GM12878 (cell line): ENCODE data around the gene USF1. TPM values are rescaled to one million over a fixed set of nuclear protein-coding genes. Genes with fewer than 3 reads are reported as not detected.

Experiments used
- ASH2L ChIP-seq: fragments of 300-600, 200-600 bp; sonication (generic); IDR thresholded peaks from 2 replicates; pipeline ENCODE4 v1.6.1; 2017; ENCODE audit warnings: low read depth, mild to moderate bottlenecking, borderline replicate concordance
- CHD2 ChIP-seq: IDR thresholded peaks from 2 replicates; pipeline ENCODE4 v1.6.1; 2011; ENCODE audit warnings: low read depth, low read length, improper control_type of control experiment, borderline replicate concordance
- CREB1 ChIP-seq: IDR thresholded peaks from 2 replicates; pipeline ENCODE4 v1.6.1; 2012; ENCODE audit warnings: low read depth, mild to moderate bottlenecking, inconsistent platforms
- EZH2 ChIP-seq: IDR thresholded peaks from 2 replicates; pipeline ENCODE4 v1.6.1; 2012; ENCODE audit warnings: low read depth, mild to moderate bottlenecking, control low read depth, inconsistent platforms, low read length, borderline replicate concordance; ENCODE audit not compliant: control insufficient read depth
- NBN ChIP-seq: fragments of 450-650 bp; IDR thresholded peaks from 2 replicates; pipeline ENCODE4 v1.6.1; 2016
- POLR2AphosphoS5 ChIP-seq: IDR thresholded peaks from 2 replicates; pipeline ENCODE4 v1.6.1; 2011; ENCODE audit warnings: mild to moderate bottlenecking, low read length, inconsistent platforms
- RCOR1 ChIP-seq: conservative IDR thresholded peaks from 2 replicates; pipeline ENCODE4 v1.6.1; 2012; ENCODE audit warnings: low read depth, low read length, improper control_type of control experiment
- RELA ChIP-seq: fragments of 450-650 bp; IDR thresholded peaks from 2 replicates; pipeline ENCODE4 v1.8.0; 2014; ENCODE audit warnings: borderline replicate concordance; ENCODE audit not compliant: partially characterized antibody
- SMAD1 ChIP-seq: fragments of 450-650 bp; IDR thresholded peaks from 2 replicates; pipeline ENCODE4 v1.6.1; 2018; ENCODE audit warnings: mild to moderate bottlenecking, low read depth; ENCODE audit not compliant: partially characterized antibody
- SMC3 ChIP-seq: IDR thresholded peaks from 2 replicates; pipeline ENCODE4 v1.6.1; 2011; ENCODE audit warnings: low read length, improper control_type of control experiment, borderline replicate concordance
- TCF12 ChIP-seq: IDR thresholded peaks from 2 replicates; pipeline ENCODE4 v1.6.1; 2011; ENCODE audit warnings: low read depth, mild to moderate bottlenecking, low read length
- ZBED1 ChIP-seq: IDR thresholded peaks from 2 replicates; pipeline ENCODE4 v1.6.1; 2016; ENCODE audit warnings: borderline replicate concordance
- polyA plus RNA-seq, 11 experiments: library from polyadenylated mRNA; depleted of rRNA in 4 of 11; unstranded in 6 of 11; stranded (reverse) in 5 of 11; fragments of >200 nt; fragmentation: Nextera tagmentation in 4 of 11; fragmentation: Illumina TruSeq in 1 of 11; extraction: Ambion mirVana in 4 of 11; extraction: Trizol in 1 of 11; gene quantifications; 1 replicate in 1 of 11; 2 replicates in 10 of 11; pipeline versions ENCODE4 v1.2.1 to v1.2.3, GENCODE V29; 2011 to 2016; ENCODE audit warnings: inconsistent platforms in 2 of 11, missing spikeins in 2 of 11, low read depth in 1 of 11
- total RNA-seq, 4 experiments: library from RNA; depleted of rRNA in 3 of 4; stranded (reverse); fragments of >200 nt in 3 of 4; fragmentation: Illumina TruSeq in 1 of 4; extraction: Trizol in 1 of 4; gene quantifications; 2 replicates each; pipeline versions ENCODE4 v1.2.1 to v1.2.3, GENCODE V29; 2013 to 2021
- TF ChIP-seq, protein P1 (sequence below): fragments of 450-650 bp; conservative IDR thresholded peaks from 2 replicates; pipeline ENCODE4 v1.6.1; 2017; ENCODE audit warnings: mild to moderate bottlenecking, moderate library complexity
- TF ChIP-seq, protein P2 (sequence below): fragments of 450-650 bp; IDR thresholded peaks from 2 replicates; pipeline ENCODE4 v1.6.1; 2016; ENCODE audit warnings: mild to moderate bottlenecking
- TF ChIP-seq, protein P3 (sequence below): fragments of 450-650 bp; IDR thresholded peaks from 2 replicates; pipeline ENCODE4 v1.6.1; 2017; ENCODE audit warnings: mild to moderate bottlenecking, moderate library complexity
- TF ChIP-seq, protein P4 (sequence below): IDR thresholded peaks from 2 replicates; pipeline ENCODE4 v1.6.1; 2012; ENCODE audit warnings: mild to moderate bottlenecking, low read depth, low read length
- TF ChIP-seq, protein P5 (sequence below): fragments of 450-650 bp; IDR thresholded peaks from 2 replicates; pipeline ENCODE4 v1.6.1; 2014; ENCODE audit warnings: mild to moderate bottlenecking

Gene USF1
- total and polyA plus RNA-seq, 10 of the 15 experiments (the other 5 are each of a cell fraction or from before 2014, with no cell fraction given), result 9.4 to 92.1 (median 53.5) TPM

DNA sequence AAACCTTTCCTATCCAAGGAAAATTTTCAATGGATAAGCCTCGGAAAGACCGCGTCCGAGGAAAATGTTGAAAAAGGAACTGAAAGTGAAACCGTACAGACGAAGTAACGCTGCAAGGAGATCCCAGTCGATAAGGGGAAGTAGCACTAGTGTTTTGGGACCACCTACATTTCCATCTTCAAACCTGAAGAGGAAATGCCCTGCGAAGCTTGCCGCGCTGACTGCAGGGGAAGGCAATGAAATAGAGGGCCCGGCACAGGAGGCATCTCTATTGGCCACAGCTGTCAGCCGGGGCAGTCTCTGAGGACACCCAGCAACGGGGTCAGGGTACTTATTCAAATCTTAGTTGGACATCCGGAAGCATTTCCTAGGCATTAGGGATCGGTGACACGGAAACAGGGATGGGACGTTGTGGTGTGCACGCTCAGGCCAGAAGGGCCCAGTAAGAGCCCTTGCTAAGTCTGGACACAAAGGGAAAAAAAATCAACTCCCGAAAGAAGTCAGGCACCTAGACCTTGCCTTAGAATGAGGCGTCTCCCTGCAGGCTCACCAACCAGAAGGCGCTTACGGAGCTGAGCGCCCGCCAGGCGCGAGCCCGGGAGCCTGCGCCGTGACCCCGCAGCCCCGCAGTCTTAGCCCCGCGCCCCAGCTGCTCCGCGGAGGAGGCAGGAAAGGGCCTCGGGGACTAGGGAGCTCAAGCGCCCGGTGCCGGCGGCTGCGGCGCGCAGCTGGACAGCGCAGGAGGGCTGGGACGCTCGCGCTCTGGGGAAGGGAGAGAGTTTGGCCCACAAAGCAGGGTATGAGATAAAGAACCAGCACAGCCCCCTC is 655 bp downstream of the USF1 start (continued):
- TF ChIP-seq EZH2, result no peak
- no peak for TF ChIP-seq RELA
- TF ChIP-seq, protein P1, sequence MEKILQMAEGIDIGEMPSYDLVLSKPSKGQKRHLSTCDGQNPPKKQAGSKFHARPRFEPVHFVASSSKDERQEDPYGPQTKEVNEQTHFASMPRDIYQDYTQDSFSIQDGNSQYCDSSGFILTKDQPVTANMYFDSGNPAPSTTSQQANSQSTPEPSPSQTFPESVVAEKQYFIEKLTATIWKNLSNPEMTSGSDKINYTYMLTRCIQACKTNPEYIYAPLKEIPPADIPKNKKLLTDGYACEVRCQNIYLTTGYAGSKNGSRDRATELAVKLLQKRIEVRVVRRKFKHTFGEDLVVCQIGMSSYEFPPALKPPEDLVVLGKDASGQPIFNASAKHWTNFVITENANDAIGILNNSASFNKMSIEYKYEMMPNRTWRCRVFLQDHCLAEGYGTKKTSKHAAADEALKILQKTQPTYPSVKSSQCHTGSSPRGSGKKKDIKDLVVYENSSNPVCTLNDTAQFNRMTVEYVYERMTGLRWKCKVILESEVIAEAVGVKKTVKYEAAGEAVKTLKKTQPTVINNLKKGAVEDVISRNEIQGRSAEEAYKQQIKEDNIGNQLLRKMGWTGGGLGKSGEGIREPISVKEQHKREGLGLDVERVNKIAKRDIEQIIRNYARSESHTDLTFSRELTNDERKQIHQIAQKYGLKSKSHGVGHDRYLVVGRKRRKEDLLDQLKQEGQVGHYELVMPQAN, result 0 out of 2 replicates have a peak, but pooled peaks have one; percentile 68
- no peak for TF ChIP-seq TCF12
- TF ChIP-seq, protein P2, sequence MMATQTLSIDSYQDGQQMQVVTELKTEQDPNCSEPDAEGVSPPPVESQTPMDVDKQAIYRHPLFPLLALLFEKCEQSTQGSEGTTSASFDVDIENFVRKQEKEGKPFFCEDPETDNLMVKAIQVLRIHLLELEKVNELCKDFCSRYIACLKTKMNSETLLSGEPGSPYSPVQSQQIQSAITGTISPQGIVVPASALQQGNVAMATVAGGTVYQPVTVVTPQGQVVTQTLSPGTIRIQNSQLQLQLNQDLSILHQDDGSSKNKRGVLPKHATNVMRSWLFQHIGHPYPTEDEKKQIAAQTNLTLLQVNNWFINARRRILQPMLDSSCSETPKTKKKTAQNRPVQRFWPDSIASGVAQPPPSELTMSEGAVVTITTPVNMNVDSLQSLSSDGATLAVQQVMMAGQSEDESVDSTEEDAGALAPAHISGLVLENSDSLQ, result peak; percentile 64
- TF ChIP-seq POLR2AphosphoS5, result peak; percentile 38; the same call in 1 of the 2 replicates
- 0 out of 2 replicates have a peak, but pooled peaks have one; percentile 40 for TF ChIP-seq ASH2L
- TF ChIP-seq ZBED1, result no peak
- TF ChIP-seq RCOR1, result 0 out of 2 replicates have a peak, but pooled peaks have one; percentile 62
- peak; percentile 30 for TF ChIP-seq SMAD1
- TF ChIP-seq, protein P3, sequence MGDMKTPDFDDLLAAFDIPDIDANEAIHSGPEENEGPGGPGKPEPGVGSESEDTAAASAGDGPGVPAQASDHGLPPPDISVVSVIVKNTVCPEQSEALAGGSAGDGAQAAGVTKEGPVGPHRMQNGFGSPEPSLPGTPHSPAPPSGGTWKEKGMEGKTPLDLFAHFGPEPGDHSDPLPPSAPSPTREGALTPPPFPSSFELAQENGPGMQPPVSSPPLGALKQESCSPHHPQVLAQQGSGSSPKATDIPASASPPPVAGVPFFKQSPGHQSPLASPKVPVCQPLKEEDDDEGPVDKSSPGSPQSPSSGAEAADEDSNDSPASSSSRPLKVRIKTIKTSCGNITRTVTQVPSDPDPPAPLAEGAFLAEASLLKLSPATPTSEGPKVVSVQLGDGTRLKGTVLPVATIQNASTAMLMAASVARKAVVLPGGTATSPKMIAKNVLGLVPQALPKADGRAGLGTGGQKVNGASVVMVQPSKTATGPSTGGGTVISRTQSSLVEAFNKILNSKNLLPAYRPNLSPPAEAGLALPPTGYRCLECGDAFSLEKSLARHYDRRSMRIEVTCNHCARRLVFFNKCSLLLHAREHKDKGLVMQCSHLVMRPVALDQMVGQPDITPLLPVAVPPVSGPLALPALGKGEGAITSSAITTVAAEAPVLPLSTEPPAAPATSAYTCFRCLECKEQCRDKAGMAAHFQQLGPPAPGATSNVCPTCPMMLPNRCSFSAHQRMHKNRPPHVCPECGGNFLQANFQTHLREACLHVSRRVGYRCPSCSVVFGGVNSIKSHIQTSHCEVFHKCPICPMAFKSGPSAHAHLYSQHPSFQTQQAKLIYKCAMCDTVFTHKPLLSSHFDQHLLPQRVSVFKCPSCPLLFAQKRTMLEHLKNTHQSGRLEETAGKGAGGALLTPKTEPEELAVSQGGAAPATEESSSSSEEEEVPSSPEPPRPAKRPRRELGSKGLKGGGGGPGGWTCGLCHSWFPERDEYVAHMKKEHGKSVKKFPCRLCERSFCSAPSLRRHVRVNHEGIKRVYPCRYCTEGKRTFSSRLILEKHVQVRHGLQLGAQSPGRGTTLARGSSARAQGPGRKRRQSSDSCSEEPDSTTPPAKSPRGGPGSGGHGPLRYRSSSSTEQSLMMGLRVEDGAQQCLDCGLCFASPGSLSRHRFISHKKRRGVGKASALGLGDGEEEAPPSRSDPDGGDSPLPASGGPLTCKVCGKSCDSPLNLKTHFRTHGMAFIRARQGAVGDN, result no peak; the same call in 1 of the 2 replicates
- TF ChIP-seq NBN, result no peak; the same call in 1 of the 2 replicates
- TF ChIP-seq SMC3, result no peak
- no peak for TF ChIP-seq CREB1
- TF ChIP-seq, protein P4, sequence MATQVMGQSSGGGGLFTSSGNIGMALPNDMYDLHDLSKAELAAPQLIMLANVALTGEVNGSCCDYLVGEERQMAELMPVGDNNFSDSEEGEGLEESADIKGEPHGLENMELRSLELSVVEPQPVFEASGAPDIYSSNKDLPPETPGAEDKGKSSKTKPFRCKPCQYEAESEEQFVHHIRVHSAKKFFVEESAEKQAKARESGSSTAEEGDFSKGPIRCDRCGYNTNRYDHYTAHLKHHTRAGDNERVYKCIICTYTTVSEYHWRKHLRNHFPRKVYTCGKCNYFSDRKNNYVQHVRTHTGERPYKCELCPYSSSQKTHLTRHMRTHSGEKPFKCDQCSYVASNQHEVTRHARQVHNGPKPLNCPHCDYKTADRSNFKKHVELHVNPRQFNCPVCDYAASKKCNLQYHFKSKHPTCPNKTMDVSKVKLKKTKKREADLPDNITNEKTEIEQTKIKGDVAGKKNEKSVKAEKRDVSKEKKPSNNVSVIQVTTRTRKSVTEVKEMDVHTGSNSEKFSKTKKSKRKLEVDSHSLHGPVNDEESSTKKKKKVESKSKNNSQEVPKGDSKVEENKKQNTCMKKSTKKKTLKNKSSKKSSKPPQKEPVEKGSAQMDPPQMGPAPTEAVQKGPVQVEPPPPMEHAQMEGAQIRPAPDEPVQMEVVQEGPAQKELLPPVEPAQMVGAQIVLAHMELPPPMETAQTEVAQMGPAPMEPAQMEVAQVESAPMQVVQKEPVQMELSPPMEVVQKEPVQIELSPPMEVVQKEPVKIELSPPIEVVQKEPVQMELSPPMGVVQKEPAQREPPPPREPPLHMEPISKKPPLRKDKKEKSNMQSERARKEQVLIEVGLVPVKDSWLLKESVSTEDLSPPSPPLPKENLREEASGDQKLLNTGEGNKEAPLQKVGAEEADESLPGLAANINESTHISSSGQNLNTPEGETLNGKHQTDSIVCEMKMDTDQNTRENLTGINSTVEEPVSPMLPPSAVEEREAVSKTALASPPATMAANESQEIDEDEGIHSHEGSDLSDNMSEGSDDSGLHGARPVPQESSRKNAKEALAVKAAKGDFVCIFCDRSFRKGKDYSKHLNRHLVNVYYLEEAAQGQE, result no peak
- TF ChIP-seq CHD2, result peak; percentile 43; the same call in 1 of the 2 replicates
- TF ChIP-seq, protein P5, sequence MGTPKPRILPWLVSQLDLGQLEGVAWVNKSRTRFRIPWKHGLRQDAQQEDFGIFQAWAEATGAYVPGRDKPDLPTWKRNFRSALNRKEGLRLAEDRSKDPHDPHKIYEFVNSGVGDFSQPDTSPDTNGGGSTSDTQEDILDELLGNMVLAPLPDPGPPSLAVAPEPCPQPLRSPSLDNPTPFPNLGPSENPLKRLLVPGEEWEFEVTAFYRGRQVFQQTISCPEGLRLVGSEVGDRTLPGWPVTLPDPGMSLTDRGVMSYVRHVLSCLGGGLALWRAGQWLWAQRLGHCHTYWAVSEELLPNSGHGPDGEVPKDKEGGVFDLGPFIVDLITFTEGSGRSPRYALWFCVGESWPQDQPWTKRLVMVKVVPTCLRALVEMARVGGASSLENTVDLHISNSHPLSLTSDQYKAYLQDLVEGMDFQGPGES, result no peak
